SK-N-SH (cell line): ENCODE results near the gene KCTD19. TPM values are rescaled to one million over a fixed set of nuclear protein-coding genes. Genes with fewer than 3 reads are reported as not detected.

ENCODE experiments used
- CTCF ChIA-PET: fragments of 300-600, 350-600 bp; formaldehyde crosslinking; extraction: SDS; loops from one replicate; lab custom pipeline; 2021; lab: Yijun Ruan, JAX
- POLR2A ChIA-PET: fragments of 350-600 bp; sonication (Branson Sonifier 250); formaldehyde crosslinking; extraction: SDS; loops from one replicate; lab custom pipeline; 2020; ENCODE audit warnings: antibody characterized with exemption, inconsistent platforms; lab: Yijun Ruan, JAX
- DNase-seq: peaks from one replicate; pipeline ENCODE4 v3.0.0; 2012
- H2AFZ ChIP-seq: fragments of 200-600 bp; sonication (generic); 2 replicates; pipeline ENCODE4 v1.8.1; 2016; ENCODE audit warnings: antibody characterized with exemption, mild to moderate bottlenecking, low read depth
- H3F3A ChIP-seq: fragments of 200-600 bp; sonication (generic); replicated peaks from 2 replicates; pipeline ENCODE3; 2016; ENCODE audit warnings: antibody characterized with exemption, mild to moderate bottlenecking; ENCODE audit not compliant: insufficient read depth
- H3K27ac ChIP-seq, 2 experiments: fragments of 200-500 bp in 1 of 2; fragments of 200-600 bp in 1 of 2; sonication (Bioruptor generic) in 1 of 2; sonication (generic), shearing (Covaris generic) in 1 of 2; 2 replicates each; pipeline versions ENCODE4 v1.5.1 to v1.6.1; 2014 to 2016; ENCODE audit warnings: low read depth in 2 of 2, inconsistent platforms in 1 of 2, low read length in 1 of 2, mild to moderate bottlenecking in 1 of 2, mixed read lengths in 1 of 2
- H3K27me3 ChIP-seq: fragments of 200-600 bp; sonication (generic), shearing (Covaris generic); 2 replicates; pipeline ENCODE4 v1.6.1; 2016; ENCODE audit warnings: mixed run types; ENCODE audit not compliant: insufficient read depth
- H3K36me3 ChIP-seq, 2 experiments: fragments of 200-500 bp in 1 of 2; fragments of 200-600 bp in 1 of 2; sonication (Bioruptor generic) in 1 of 2; sonication (generic) in 1 of 2; replicated peaks in 1 of 2; 2 replicates each; pipeline versions ENCODE3 to v1.5.1; 2014 to 2016; ENCODE audit warnings: low read length in 1 of 2, mild to moderate bottlenecking in 1 of 2; ENCODE audit not compliant: insufficient read depth in 2 of 2, control insufficient read depth in 1 of 2
- H3K4me1 ChIP-seq, 2 experiments: fragments of 200-500 bp in 1 of 2; fragments of 200-600 bp in 1 of 2; sonication (Bioruptor generic) in 1 of 2; sonication (generic), shearing (Covaris generic) in 1 of 2; 2 replicates each; pipeline versions ENCODE4 v1.5.1 to v1.6.1; 2014 to 2016; ENCODE audit warnings: low read depth in 1 of 2, low read length in 1 of 2, mixed run types in 1 of 2; ENCODE audit not compliant: insufficient read depth in 2 of 2, control insufficient read depth in 1 of 2
- H3K4me2 ChIP-seq: fragments of 200-600 bp; sonication (generic), shearing (Covaris generic); 2 replicates; pipeline ENCODE4 v1.6.1; 2017; ENCODE audit warnings: mixed run types
- H3K4me3 ChIP-seq, 2 experiments: fragments of 200-500 bp in 1 of 2; fragments of 200-600 bp in 1 of 2; sonication (Bioruptor generic) in 1 of 2; sonication (generic), shearing (Covaris generic) in 1 of 2; 2 replicates each; pipeline versions ENCODE4 v1.5.1 to v1.8.1; 2014 to 2016; ENCODE audit warnings: low read depth in 2 of 2, inconsistent platforms in 1 of 2, low read length in 1 of 2, mild to moderate bottlenecking in 1 of 2, mixed read lengths in 1 of 2, moderate library complexity in 1 of 2
- H3K79me2 ChIP-seq: fragments of 200-600 bp; sonication (generic); 2 replicates; pipeline ENCODE4 v1.8.1; 2017; ENCODE audit warnings: mild to moderate bottlenecking; ENCODE audit not compliant: insufficient read depth
- H3K9ac ChIP-seq: fragments of 200-600 bp; sonication (generic); 2 replicates; pipeline ENCODE4 v1.6.1; 2017; ENCODE audit warnings: mixed run types
- H3K9me2 ChIP-seq: fragments of 200-600 bp; sonication (generic); 2 replicates; pipeline ENCODE4 v1.6.1; 2017; ENCODE audit warnings: mixed run types
- H3K9me3 ChIP-seq: fragments of 200-600 bp; sonication (generic); 2 replicates; pipeline ENCODE4 v1.6.1; 2017; ENCODE audit warnings: mixed run types, mild to moderate bottlenecking, moderate library complexity
- H4K20me1 ChIP-seq: fragments of 200-600 bp; sonication (generic); 2 replicates; pipeline ENCODE4 v1.6.1; 2017; ENCODE audit warnings: mild to moderate bottlenecking, mixed run types; ENCODE audit not compliant: insufficient read depth
- CTCF ChIP-seq: fragments of 200-600 bp; sonication (generic); IDR thresholded peaks from 2 replicates; pipeline ENCODE4 v1.6.1; 2017; ENCODE audit warnings: antibody characterized with exemption, mild to moderate bottlenecking, moderate library complexity
- FOSL2 ChIP-seq: IDR thresholded peaks from 2 replicates; pipeline ENCODE4 v1.4.0; 2012; ENCODE audit warnings: low read depth, mild to moderate bottlenecking, moderate library complexity, borderline replicate concordance
- FOXJ3 ChIP-seq: sonication (generic); formaldehyde crosslinking; IDR thresholded peaks from 2 replicates; pipeline ENCODE4 v1.5.1; 2020; ENCODE audit warnings: mild to moderate bottlenecking, missing genetic modification reagents
- MAX ChIP-seq: IDR thresholded peaks from 2 replicates; pipeline ENCODE4 v1.4.0; 2012; ENCODE audit warnings: low read depth
- MXI1 ChIP-seq: IDR thresholded peaks from 2 replicates; pipeline ENCODE4 v1.6.1; 2012; ENCODE audit warnings: mild to moderate bottlenecking, low read depth, low read length, improper control_type of control experiment
- POLR2AphosphoS5 ChIP-seq: IDR thresholded peaks from 2 replicates; pipeline ENCODE4 v1.6.1; 2012; ENCODE audit warnings: low read depth, low read length
- RAD21 ChIP-seq: IDR thresholded peaks from 2 replicates; pipeline ENCODE4 v1.6.1; 2012; ENCODE audit warnings: mild to moderate bottlenecking, low read length
- RCOR1 ChIP-seq: fragments of 150-350 bp; IDR thresholded peaks from 2 replicates; pipeline ENCODE4 v1.6.1; 2017; ENCODE audit warnings: antibody characterized with exemption, low read length
- REST ChIP-seq: IDR thresholded peaks from 2 replicates; pipeline ENCODE4 v1.6.1; 2012; ENCODE audit warnings: mild to moderate bottlenecking, low read depth, low read length, moderate library complexity
- RFX5 ChIP-seq: IDR thresholded peaks from 2 replicates; pipeline ENCODE4 v1.6.1; 2012; ENCODE audit warnings: mild to moderate bottlenecking, improper control_type of control experiment, low read length
- RXRA ChIP-seq: IDR thresholded peaks from 2 replicates; pipeline ENCODE4 v1.4.0; 2012; ENCODE audit warnings: low read depth, mild to moderate bottlenecking, borderline replicate concordance
- TAF1 ChIP-seq: IDR thresholded peaks from 2 replicates; pipeline ENCODE4 v1.6.1; 2012; ENCODE audit warnings: low read depth, mild to moderate bottlenecking, low read length, moderate library complexity, borderline replicate concordance
- TEAD4 ChIP-seq: IDR thresholded peaks from 2 replicates; pipeline ENCODE4 v1.4.0; 2012; ENCODE audit warnings: mild to moderate bottlenecking, borderline replicate concordance; ENCODE audit not compliant: insufficient read depth
- USF1 ChIP-seq: IDR thresholded peaks from 2 replicates; pipeline ENCODE4 v1.4.0; 2012; ENCODE audit warnings: low read depth, borderline replicate concordance
- ZBTB33 ChIP-seq: IDR thresholded peaks from 2 replicates; pipeline ENCODE4 v1.4.0; 2012; ENCODE audit warnings: low read depth, borderline replicate concordance
- WGBS: methylation state at CpG from one replicate; pipeline ENCODE4 v1.1.6; 2017; ENCODE audit warnings: low lambda C conversion rate; 5-methylcytosine and 5-hydroxymethylcytosine counted together
- polyA plus RNA-seq, 3 experiments: library from polyadenylated mRNA; depleted of rRNA; stranded (reverse); fragments of >200 nt; gene quantifications; 2 replicates each; pipeline ENCODE4 v1.2.3, GENCODE V29; 2012

KCTD19 gene
- polyA plus RNA-seq, 1 of the 3 experiments (the other 2 are of a cell fraction), result 1.8 TPM

GRCh38 chr16:67278773-67279295 lies 47.7 kb downstream of the KCTD19 start (continued):
- no peak for TF ChIP-seq REST
- no peak for TF ChIP-seq FOXJ3
- peak; percentile 67 for TF ChIP-seq MAX
- no peak for TF ChIP-seq RCOR1
- TF ChIP-seq ZBTB33, result no peak

- POLR2A ChIA-PET, result no interaction called here
- Histone ChIP-seq H2AFZ (no peak overlapping the region), H3K4me2 (peak overlapping the region; percentile 96), H3K36me3 (peaks cover 20 to 35% of the 10 kb centered on the region in 2 experiments), H3K9me3 (no peaks in the 10 kb centered on the region), H3K4me3 (peak overlapping the region; percentile 64), H4K20me1 (no peaks in the 10 kb centered on the region), H3K9ac (peak overlapping the region; percentile 82), H3F3A (peaks cover 28% of the 10 kb centered on the region), H3K27ac (peak overlapping the region; percentile 54 to 100), H3K79me2 (peaks cover 34% of the 10 kb centered on the region), H3K9me2 (no peaks in the 10 kb centered on the region), H3K4me1 (peaks cover 25 to 29% of the 10 kb centered on the region in 2 experiments; a peak in 3 of 4 replicates), H3K27me3 (no peaks in the 10 kb centered on the region)
- no peak for DNase-seq
- 0% methylated on average over 6 of the region's 13 CpGs for WGBS
- CTCF ChIA-PET, result interaction anchor here (0.6 to 2.2 kb wide), 36 partner anchors 8 to 396 kb away, joined by 3 to 12 read pairs (median 3); partner anchors contain the start of genes ATP6V0D1, KCTD19, LRRC36 and SLC9A5
- TF ChIP-seq TEAD4, result no peak
- TF ChIP-seq MXI1, result no peak
- TF ChIP-seq REST, result no peak; the same call in 1 of the 2 replicates
- TF ChIP-seq RFX5, result no peak
- TF ChIP-seq CTCF, result no peak
- no peak; the same call in 1 of the 2 replicates for TF ChIP-seq POLR2AphosphoS5
- TF ChIP-seq RXRA, result peak; percentile 34; the same call in 1 of the 2 replicates
- TF ChIP-seq TAF1, result no peak
- no peak for TF ChIP-seq USF1
- no peak for TF ChIP-seq RCOR1
- no peak for TF ChIP-seq FOXJ3
- no peak for TF ChIP-seq RAD21
- TF ChIP-seq FOSL2, result peak; percentile 81; the same call in 1 of the 2 replicates
Observed at GRCh38 chr16:67277999-67278772, 48.4 kb downstream of the KCTD19 start.
